ENCODE data around the gene ZBTB42. TPM values are rescaled to one million over a fixed set of nuclear protein-coding genes. Genes with fewer than 3 reads are reported as not detected.

Gene ZBTB42
- total RNA-seq (2021): 1.4 and 2.1 TPM in 2 replicates
- Bru-seq, nascent RNA: percentile 25 among the genes with signal in this experiment
- percentile 37 among the genes with signal in this experiment for BruChase-seq, experiment 1, labeled RNA remaining after a 2-hour chase
- percentile 38 among the genes with signal in this experiment for BruChase-seq, experiment 2, labeled RNA remaining after a 6-hour chase
- long read RNA-seq, partial matches to known transcripts: 0 of 1 reads
- long read RNA-seq, other reads (novel, unspliced or antisense): 0 of 1 reads

DNA sequence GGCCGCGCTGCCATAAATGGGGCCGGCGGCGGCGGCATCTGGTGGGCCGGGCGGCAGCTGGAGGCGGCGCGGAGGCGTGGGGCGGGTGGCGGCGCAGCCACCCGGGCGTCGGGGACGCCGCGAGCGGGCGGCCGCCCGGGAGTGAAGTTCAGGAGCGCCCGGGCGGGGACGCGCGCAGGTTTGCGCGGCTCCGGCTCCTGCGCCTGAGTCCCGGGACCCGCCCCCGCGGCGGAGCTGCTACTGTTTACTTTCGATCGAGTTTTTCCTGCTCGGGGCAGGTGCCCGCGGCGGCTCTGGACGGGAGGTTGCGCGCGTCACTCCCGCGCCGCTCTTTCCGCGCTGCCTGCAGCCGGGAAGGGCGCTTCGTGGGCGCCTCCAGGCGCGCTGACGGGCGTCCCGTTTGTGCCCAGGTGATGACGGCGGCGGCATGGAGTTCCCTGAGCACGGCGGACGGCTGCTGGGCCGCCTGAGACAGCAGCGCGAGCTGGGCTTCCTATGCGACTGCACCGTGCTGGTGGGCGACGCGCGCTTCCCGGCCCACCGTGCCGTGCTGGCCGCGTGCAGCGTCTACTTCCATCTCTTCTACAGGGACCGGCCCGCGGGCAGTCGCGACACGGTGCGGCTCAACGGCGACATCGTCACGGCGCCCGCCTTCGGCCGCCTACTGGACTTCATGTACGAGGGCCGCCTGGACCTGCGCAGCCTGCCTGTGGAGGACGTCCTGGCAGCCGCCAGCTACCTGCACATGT lies at the start of gene ZBTB42:
Gene ZBTB42 (plus strand): TSS at position 331 of the 749 bp plus-strand sequence. CDS start 97 bp downstream, at position 428.
- POLR2A ChIA-PET (ENCODE audit: low non-redundant PET): interaction anchor here (0.7 kb wide), 1 partner anchor 125 kb away, joined by 3 read pairs; no protein-coding TSS in a partner anchor
- DNase-seq (ENCODE audit: low spot score): peak; percentile 64
- Histone ChIP-seq H3K27me3 (replicated peaks; ENCODE audit: insufficient read depth, low read depth, low read length, poor library complexity) (no peaks in the 10 kb centered on the region), H3K4me3 (ENCODE audit: low read depth, low read length, poor library complexity, severe bottlenecking) (peak within 1 kb of the TSS; percentile 61), H3K27ac (ENCODE audit: low read depth, low read length, poor library complexity, severe bottlenecking) (peak within 1 kb of the TSS; percentile 2), H3K4me1 (ENCODE audit: insufficient read depth, low read length, poor library complexity, severe bottlenecking) (peaks cover 22% of the 10 kb centered on the region), H3K36me3 (ENCODE audit: insufficient read depth, low read length, poor library complexity, severe bottlenecking) (no peaks in the 10 kb centered on the region), H3K9me3 (ENCODE audit: low read depth, low read length, poor library complexity, severe bottlenecking) (no peaks in the 10 kb centered on the region)
- CTCF ChIA-PET: no interaction called here
- TF ChIP-seq EZH2 (IDR thresholded peaks at IDR 0.05; ENCODE audit: borderline replicate concordance, low read depth, low read length, poor library complexity, severe bottlenecking) (no peak), CTCF (conservative IDR thresholded peaks at IDR 0.05; ENCODE audit: low read depth, low read length) (no peak)
- intact Hi-C loops (cut with micrococcal nuclease; ENCODE audit: unreplicated experiment): no loop called here
- no TSS peak for BruUV-seq (replicated peaks)

DNA sequence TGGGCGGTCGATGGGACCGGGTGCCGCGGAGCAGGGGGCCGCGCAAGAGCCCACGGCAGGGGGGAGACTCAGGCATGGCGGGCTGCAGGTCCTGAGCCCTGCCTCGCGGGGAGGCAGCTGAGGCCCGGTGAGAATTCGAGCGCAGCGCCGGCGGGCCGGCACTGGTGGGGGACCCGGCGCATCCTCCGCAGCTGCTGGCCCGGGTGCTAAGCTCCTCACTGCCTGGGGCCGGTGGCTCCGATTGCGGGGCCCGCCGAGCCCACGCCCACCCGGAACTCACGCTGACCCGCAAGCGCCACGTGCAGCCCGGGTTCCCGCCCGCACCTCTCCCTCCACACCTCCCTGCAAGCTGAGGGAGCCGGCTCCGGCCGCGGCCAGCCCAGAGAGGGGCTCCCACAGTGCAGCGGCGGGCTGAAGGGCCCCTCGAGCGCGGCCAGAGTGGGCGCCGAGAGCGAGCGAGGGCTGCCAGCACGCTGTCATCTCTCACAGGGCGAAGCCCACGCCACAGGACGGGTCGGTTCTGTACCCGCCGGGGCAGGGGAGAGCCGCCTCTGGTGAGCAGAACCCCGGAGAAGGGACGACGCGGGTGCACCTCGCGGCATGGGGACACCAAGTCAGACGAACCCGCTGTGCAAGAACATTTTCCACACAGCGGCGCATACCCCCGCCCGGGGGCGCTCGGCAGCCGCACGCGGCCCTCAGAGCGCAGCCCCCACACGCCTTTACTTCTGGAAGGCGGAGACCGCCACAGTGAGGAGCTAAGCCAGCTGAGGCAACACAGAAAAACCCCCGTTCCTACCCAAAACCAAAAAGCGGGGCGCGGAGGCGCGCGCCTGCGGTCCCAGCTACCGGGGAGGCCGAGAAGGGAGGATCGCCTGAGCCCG lies 49.1 kb upstream of the ZBTB42 start:
- intact Hi-C loops (cut with micrococcal nuclease; ENCODE audit: unreplicated experiment): no loop called here
- no peaks in the 10 kb centered on the region for H3K27me3 ChIP-seq (replicated peaks; ENCODE audit: insufficient read depth, low read depth, low read length, poor library complexity)
- H3K36me3 ChIP-seq (ENCODE audit: insufficient read depth, low read length, poor library complexity, severe bottlenecking): peaks cover 6% of the 10 kb centered on the region
- no peak for TF ChIP-seq CTCF (conservative IDR thresholded peaks at IDR 0.05; ENCODE audit: low read depth, low read length)
- TF ChIP-seq EZH2 (IDR thresholded peaks at IDR 0.05; ENCODE audit: borderline replicate concordance, low read depth, low read length, poor library complexity, severe bottlenecking): no peak
- peaks cover 8% of the 10 kb centered on the region for H3K4me1 ChIP-seq (ENCODE audit: insufficient read depth, low read length, poor library complexity, severe bottlenecking)
- ChIA-PET POLR2A (ENCODE audit: low non-redundant PET) (interaction anchor here (0.7 to 1.1 kb wide), 3 partner anchors 14 to 73 kb away, joined by 3 to 4 read pairs (median 3); no protein-coding TSS in a partner anchor), CTCF (interaction anchor here (1.0 to 1.5 kb wide), 2 partner anchors 17 to 19 kb away, joined by 4 to 5 read pairs; no protein-coding TSS in a partner anchor)
- peak overlapping the region; percentile 97 for H3K27ac ChIP-seq (ENCODE audit: low read depth, low read length, poor library complexity, severe bottlenecking)
- no peak for DNase-seq (ENCODE audit: low spot score)
- no peaks in the 10 kb centered on the region for H3K9me3 ChIP-seq (ENCODE audit: low read depth, low read length, poor library complexity, severe bottlenecking)
- H3K4me3 ChIP-seq (ENCODE audit: low read depth, low read length, poor library complexity, severe bottlenecking): peak overlapping the region; percentile 100
- BruUV-seq (replicated peaks): TSS peak; percentile 71

DNA sequence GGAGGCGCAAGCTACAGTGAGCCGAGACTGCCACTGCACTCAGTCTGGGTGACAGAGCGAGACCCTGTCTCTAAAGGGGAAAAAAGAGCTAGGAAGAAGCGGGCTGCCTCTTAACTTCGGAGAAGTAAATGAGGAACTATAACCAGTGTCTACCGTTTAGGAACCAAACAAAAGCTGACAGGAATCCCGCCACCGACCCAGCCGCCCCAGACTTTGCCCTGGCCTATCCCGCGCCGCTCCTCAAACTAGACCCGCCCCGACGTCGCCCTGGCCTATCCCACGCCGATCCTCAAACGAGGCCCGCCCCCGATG lies 48.5 kb upstream of the ZBTB42 start:
- ChIA-PET POLR2A (ENCODE audit: low non-redundant PET) (interaction anchor here (0.6 to 1.1 kb wide), 5 partner anchors 13 to 934 kb away, joined by 3 to 5 read pairs (median 3); no protein-coding TSS in a partner anchor), CTCF (interaction anchor here (1.0 to 1.5 kb wide), 2 partner anchors 16 to 18 kb away, joined by 4 to 5 read pairs; no protein-coding TSS in a partner anchor)
- BruUV-seq (replicated peaks): no TSS peak
- TF ChIP-seq CTCF (conservative IDR thresholded peaks at IDR 0.05; ENCODE audit: low read depth, low read length): no peak
- TF ChIP-seq EZH2 (IDR thresholded peaks at IDR 0.05; ENCODE audit: borderline replicate concordance, low read depth, low read length, poor library complexity, severe bottlenecking): no peak
- H3K4me1 ChIP-seq (ENCODE audit: insufficient read depth, low read length, poor library complexity, severe bottlenecking): peaks cover 8% of the 10 kb centered on the region
- H3K27me3 ChIP-seq (replicated peaks; ENCODE audit: insufficient read depth, low read depth, low read length, poor library complexity): no peaks in the 10 kb centered on the region
- intact Hi-C loops (cut with micrococcal nuclease; ENCODE audit: unreplicated experiment): no loop called here
- H3K9me3 ChIP-seq (ENCODE audit: low read depth, low read length, poor library complexity, severe bottlenecking): no peaks in the 10 kb centered on the region
- H3K4me3 ChIP-seq (ENCODE audit: low read depth, low read length, poor library complexity, severe bottlenecking): peak overlapping the region; percentile 100
- H3K27ac ChIP-seq (ENCODE audit: low read depth, low read length, poor library complexity, severe bottlenecking): peak overlapping the region; percentile 97
- DNase-seq (ENCODE audit: low spot score): no peak
- H3K36me3 ChIP-seq (ENCODE audit: insufficient read depth, low read length, poor library complexity, severe bottlenecking): peaks cover 10% of the 10 kb centered on the region
